Measurements from ENCODE around the gene SVOP.

SVOP gene

DNA sequence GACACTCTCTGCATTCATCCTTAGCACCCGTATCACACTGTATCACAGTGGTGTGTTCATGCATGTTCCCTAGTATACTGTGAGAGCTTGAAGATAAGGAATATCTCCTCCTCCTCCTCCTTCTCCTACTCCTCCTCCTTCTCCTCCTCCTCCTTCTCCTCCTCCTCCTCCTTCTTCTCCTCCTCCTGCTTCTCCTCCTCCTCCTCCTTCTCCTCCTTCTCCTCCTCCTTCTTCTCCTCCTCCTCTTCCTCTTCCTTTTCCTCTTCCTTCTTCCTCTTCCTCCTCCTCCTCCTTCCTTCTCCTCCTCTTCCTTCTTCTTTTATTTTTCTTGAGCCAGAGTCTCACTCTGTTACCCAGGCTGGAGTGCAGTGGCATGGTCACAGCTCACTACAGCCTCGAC is 113.9 kb downstream of the SVOP start:
- in situ Hi-C loops (cut with HindIII; ENCODE audit: low sequenced_read_pairs), result no loop called here
- H3K4me3 ChIP-seq (ENCODE audit: low read depth, low read length), result no peak overlapping the region
- TF ChIP-seq, protein P1, sequence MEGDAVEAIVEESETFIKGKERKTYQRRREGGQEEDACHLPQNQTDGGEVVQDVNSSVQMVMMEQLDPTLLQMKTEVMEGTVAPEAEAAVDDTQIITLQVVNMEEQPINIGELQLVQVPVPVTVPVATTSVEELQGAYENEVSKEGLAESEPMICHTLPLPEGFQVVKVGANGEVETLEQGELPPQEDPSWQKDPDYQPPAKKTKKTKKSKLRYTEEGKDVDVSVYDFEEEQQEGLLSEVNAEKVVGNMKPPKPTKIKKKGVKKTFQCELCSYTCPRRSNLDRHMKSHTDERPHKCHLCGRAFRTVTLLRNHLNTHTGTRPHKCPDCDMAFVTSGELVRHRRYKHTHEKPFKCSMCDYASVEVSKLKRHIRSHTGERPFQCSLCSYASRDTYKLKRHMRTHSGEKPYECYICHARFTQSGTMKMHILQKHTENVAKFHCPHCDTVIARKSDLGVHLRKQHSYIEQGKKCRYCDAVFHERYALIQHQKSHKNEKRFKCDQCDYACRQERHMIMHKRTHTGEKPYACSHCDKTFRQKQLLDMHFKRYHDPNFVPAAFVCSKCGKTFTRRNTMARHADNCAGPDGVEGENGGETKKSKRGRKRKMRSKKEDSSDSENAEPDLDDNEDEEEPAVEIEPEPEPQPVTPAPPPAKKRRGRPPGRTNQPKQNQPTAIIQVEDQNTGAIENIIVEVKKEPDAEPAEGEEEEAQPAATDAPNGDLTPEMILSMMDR (IDR thresholded peaks at IDR 0.05; ENCODE audit: low read depth, low read length, missing control alignments), result no peak
- no peak for DNase-seq (ENCODE audit: low read depth)

DNA sequence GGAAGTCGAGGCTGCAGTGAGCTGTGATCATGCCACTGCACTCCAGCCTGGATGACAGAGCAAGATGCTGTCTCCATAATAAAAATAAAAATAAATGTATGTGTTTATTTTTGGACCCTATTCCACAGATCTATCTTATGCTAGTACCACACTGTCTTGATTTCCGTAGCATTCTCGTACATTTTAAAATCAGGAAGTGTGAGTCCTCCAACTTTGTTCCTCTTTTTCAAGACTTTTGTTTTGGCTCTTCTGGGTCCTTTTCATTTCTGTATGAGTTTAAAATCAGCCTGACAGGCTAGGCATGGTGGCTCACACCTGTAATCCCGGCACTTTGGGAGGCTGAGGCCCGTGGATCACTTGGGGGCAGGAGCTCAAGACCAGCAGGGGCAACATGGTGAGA is 115.1 kb downstream of the SVOP start:
- in situ Hi-C loops (cut with HindIII; ENCODE audit: low sequenced_read_pairs), result no loop called here

DNA sequence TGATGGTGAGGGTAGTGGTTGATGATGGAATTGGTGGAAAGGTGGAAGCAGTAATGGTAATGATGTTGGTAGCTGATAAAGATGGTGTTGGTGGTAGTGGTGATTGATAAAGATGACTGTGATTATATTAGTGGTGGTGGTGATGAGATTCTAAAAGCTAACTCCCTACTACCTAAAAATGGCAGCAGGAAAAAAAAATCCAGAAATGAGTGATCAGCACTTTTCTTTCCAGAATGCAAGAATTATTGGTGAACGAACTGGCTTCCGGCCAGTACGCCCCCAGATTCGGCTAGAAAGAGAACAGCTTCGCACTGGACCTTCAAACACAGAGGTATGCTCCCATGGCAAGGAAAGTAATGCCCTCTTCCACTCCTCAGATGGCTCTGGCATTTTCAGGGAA is 121.7 kb downstream of the SVOP start:
- no peak for DNase-seq (ENCODE audit: low read depth)
- in situ Hi-C loops (cut with HindIII; ENCODE audit: low sequenced_read_pairs), result no loop called here

More for the DNA sequence above, 115.1 kb downstream of the SVOP start:
- H3K4me3 ChIP-seq (ENCODE audit: low read depth, low read length), result no peak overlapping the region
- TF ChIP-seq, protein P1 (IDR thresholded peaks at IDR 0.05; ENCODE audit: low read depth, low read length, missing control alignments), result no peak
- no peak for DNase-seq (ENCODE audit: low read depth)

DNA sequence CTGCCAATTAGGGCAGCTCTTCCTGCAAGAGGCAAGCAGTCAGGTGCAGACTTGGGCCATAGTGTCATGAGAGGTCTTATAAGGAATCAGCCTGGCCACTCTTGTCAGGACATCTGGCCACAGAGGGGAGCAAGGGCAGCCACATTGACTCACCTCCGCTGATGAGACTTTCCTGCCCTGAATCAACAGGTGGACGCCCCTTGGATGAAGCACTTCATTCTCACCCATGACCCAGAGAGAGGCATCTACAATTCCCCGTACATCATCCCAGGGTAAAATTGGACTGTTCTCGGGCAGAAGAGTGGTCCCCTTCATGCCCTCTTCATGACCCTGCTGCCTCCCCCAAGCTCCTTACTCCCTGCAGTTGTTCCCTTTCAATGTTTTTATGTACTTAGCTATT is 124.1 kb downstream of the SVOP start:
- no peak overlapping the region for H3K4me3 ChIP-seq (ENCODE audit: low read depth, low read length)
- TF ChIP-seq, protein P1 (IDR thresholded peaks at IDR 0.05; ENCODE audit: low read depth, low read length, missing control alignments), result no peak
- in situ Hi-C loops (cut with HindIII; ENCODE audit: low sequenced_read_pairs), result no loop called here
- no peak for DNase-seq (ENCODE audit: low read depth)

More for the DNA sequence above, 121.7 kb downstream of the SVOP start:
- no peak overlapping the region for H3K4me3 ChIP-seq (ENCODE audit: low read depth, low read length)
- TF ChIP-seq, protein P1 (IDR thresholded peaks at IDR 0.05; ENCODE audit: low read depth, low read length, missing control alignments), result no peak

DNA sequence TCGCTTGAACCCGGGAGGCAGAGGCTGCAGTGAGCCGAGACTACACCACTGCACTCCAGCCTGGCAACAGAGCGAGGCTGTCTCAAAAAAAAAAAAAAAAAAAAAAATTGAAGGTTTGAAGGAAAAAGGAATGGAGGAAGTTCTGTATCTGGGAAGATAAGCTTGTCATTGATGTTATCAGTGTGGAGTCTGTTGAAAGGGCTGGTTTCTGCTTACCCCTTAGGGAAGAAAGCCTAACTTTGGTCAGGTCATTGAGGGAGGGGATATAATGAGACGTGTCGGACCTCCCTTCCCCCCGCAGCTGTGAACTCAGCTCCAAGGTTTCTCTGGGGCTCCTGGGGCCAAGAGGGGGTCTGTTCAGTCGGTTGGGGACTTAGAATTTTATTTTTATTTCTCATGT is 124.5 kb downstream of the SVOP start:
- in situ Hi-C loops (cut with HindIII; ENCODE audit: low sequenced_read_pairs), result no loop called here
- H3K4me3 ChIP-seq (ENCODE audit: low read depth, low read length), result no peak overlapping the region
- no peak for DNase-seq (ENCODE audit: low read depth)
- TF ChIP-seq, protein P1 (IDR thresholded peaks at IDR 0.05; ENCODE audit: low read depth, low read length, missing control alignments), result no peak

DNA sequence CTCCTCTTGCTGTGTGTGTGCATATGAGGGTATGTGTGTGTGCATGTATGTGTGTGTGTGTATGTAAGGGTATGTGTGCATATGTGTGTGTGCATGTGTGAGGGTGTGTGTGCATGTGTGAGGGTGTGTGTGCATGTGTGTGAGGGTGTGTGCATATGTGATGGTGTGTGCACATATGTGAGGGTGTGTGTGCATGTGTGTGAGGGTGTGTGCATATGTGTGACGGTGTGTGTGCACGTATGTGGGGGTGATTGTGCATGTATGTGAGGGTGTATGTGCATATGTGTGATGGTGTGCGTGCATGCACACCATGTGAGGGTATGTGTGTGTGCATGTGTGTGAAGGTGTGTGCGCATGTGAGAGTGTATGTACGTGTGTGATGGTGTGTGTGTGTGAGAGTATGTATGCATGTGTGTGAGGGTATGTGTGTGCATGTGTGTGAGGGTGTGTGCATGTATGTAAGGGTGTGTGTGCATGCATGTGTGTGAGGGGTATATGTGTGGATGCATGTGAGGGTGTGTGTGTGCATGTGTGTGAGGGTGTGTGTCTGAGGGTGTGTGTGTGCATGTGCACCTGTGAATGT is 125.6 kb downstream of the SVOP start:
- no peak for DNase-seq (ENCODE audit: low read depth)
- H3K4me3 ChIP-seq (ENCODE audit: low read depth, low read length), result no peak overlapping the region
- TF ChIP-seq, protein P1 (IDR thresholded peaks at IDR 0.05; ENCODE audit: low read depth, low read length, missing control alignments), result no peak
- in situ Hi-C loops (cut with HindIII; ENCODE audit: low sequenced_read_pairs), result no loop called here

Data from astrocyte of the cerebellum (primary cell).